ENCODE measurements around the gene TM2D3.

TM2D3 gene

GRCh38 chr15:101620671-101621070 lies 31.5 kb downstream of the TM2D3 start:
- no peak for DNase-seq

- DNase-seq: no peak
Measured at GRCh38 chr15:101619615-101619865, 32.6 kb downstream of the TM2D3 start.

- DNase-seq: no peak
Measured at GRCh38 chr15:101618851-101619614, 33.1 kb downstream of the TM2D3 start.

DNA sequence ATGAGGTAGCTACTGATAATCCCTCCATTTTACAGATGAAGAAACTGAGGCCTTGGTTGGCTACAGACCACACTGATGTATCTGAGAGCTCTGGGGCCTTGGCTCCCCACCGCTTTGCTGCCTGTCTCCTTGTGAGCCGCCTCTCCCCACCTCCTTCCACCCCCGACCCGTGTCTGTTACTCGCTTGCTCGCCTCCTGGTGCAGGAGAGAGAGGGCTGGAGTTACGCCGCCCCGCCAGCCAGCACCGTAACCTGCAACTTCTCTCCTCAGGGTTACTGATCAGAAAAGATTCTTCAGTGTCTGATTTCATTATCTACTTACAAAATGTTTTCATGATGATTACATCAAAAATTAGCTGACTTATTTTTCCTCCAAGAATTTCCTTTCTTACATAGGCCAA lies 34.1 kb downstream of the TM2D3 start:
- DNase-seq: no peak

DNA sequence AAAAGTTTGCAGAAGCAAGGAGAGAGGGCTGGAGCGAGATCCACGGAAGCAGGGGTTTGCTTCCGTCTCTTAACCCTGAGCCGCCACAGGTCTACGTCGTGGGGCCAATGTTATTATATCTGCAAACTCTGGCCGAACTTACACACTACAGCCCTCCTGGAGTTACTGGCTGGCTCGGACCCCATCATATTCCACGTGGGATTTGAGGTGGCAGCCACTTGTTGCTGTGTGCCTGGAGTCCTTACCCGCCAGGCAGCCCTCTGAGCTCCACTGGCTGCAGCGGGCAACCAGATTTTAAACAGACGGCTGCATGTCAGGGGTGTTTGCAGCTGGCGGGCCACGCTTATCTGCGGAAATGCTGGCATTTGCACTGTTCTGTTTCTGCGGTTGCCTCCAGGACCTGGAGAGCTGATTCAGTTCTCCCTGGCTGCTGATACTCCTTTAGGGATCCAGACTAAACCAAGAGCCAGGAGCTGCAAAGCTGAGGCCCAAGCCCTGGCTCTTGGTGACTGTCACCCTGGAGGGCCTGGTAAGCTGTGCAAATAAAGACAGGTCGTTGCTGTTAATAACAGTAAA lies 34.7 kb downstream of the TM2D3 start:
- no peak for DNase-seq

- DNase-seq: peak in 1 of 3 donors; percentile 8
Measured at GRCh38 chr15:101615986-101616848, 36.0 kb downstream of the TM2D3 start.

GRCh38 chr15:101615414-101615985 lies 36.7 kb downstream of the TM2D3 start:
- DNase-seq: no peak

DNA sequence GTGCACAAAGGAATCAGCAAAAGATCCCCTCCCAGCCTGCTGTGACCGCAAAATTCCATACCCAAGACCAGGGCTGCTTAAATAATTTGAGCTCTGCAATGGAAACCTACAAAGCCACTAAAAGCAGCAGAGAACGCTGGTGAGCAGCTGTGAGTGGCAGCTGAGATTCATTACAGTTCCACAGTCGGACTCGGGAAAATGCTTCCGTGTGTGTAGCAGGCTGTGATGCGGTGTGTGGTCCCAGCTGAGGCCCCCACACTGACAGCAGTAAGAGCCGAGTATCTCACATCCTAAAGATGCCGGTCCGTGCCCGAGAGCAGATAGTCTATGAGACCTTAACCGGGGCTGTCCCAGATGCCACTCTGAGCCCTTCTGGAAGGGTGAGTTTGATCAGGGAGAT lies 37.4 kb downstream of the TM2D3 start:
- no peak for DNase-seq

- DNase-seq: no peak
Measured at GRCh38 chr15:101614001-101614585, 38.1 kb downstream of the TM2D3 start.

DNA sequence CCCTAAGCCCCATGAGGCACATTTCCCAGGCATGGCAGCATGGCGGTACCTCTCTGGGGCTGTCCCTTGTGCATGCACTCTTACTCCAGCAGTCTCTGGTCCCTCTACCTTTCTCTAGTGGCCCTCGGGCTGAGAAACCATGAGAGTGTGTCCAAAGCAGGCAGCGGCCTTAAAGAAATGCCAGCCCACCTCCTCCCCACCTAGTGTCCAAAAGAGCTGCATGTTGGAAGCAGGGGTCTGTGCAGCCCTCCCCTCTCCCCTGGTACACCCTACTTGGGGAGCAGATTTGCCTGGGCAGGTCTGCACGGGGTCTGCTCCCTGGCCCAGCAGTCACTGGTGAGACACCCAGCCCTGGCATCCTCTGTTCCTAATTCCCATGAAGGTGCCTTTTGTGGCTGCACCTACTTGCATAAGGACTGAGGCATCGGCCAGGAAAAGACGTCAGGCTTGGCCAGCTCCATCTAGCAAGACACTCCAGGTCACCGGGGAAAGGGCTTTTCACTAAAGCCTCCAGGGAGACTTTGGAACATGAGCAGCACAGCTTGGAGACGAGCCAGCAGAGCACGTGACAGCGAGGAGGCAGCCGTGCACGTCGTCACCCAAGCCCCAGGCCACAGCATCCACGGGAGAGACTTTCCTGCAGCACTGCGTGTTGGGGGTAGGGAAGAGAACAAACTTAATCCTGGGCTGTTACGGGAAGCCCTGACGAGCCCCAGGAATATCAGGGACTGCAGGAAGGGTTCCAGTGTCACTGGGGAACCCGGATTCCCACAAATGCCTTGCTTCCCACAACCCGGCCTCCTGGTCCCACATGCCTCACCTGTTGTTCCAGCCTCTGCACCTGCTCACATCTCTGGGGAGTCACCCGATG lies 38.8 kb downstream of the TM2D3 start:
- no peak for DNase-seq

DNA sequence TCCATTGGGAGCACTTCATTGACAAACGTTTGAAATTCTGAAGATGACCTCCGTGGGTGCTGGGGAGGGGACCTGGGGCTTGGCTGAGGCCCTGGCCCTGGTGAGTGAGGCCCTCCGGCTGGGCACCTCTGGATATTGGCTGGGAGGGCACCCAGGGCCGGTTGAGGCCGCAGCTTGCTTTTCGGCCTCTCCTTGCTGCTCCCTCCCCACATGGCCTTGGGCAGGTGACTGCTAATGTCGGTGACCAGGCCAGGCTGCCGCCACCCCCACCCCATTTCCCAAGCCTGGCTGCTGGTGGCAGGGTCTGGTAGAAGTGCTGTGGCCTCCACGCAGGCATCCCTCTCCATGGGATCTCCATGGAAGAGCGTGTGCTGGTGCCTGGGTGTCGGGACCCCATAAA lies 39.5 kb downstream of the TM2D3 start:
- DNase-seq: no peak

- DNase-seq: no peak
Measured at GRCh38 chr15:101611580-101612299, 40.4 kb downstream of the TM2D3 start.

GRCh38 chr15:101611007-101611406 lies 41.2 kb downstream of the TM2D3 start:
- no peak for DNase-seq

GRCh38 chr15:101610611-101611000 lies 41.6 kb downstream of the TM2D3 start:
- no peak for DNase-seq

DNA sequence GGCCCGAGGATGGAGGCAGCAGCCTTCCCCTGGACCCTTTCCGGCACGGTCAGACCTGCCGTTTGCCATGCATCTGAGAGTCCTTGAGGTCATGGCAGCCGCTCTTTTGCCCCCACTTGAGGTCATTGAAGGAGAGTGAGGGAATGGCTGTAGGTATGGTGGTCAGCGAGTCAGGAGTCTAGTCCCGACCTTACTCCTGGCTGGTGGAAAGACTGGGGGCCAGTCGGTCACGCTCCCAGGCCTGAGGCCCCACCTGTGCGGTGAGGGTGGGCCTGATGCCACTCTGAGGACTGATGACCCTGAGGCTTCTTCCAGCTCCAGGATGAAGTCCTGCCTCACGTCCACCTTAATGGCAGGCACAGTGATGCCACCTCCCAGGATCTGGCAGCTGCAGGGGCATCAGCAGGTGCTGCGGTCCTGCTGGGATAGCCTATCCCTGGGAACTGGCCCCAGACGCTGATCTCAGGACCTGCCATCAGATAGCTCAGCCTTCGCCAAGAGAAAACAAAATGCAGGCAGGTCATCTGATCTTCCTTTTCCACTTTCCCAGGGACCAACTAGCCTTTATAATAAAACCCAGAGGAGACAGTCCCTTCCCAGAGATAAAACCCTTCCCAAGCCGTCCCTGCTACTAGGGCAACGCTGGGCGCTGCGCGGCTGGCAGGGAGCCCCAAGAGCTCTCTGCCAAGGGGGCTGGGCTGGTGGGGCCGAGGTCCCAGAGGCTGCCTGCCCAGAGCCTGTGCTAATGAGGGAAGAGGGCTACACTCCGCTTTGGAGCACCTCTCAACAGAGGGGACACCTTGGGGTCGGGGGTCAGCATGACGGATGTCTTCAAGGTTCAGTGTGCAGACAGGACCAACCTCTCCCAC lies 42.2 kb downstream of the TM2D3 start:
- no peak for DNase-seq

- no peak for DNase-seq
Measured at GRCh38 chr15:101608201-101608600, 44.0 kb downstream of the TM2D3 start.

DNA sequence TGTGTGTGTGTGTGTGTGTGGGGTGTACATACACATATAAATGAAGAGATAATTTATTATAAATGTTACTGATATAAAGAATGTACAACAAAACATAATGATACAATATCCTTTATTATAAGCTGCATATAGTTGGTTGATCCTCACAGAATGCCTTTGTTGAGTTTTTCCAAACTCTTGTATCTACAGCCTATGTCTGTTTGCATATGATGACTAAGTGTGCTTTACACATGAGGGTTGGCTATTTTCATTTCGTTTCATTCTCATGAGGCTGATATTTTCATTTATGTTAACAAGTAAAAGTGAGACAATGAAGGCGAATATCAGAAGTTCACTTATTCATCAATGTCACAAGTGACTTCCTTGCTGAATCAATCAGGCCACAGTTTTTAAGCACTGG lies 45.1 kb downstream of the TM2D3 start:
- no peak for DNase-seq

DNA sequence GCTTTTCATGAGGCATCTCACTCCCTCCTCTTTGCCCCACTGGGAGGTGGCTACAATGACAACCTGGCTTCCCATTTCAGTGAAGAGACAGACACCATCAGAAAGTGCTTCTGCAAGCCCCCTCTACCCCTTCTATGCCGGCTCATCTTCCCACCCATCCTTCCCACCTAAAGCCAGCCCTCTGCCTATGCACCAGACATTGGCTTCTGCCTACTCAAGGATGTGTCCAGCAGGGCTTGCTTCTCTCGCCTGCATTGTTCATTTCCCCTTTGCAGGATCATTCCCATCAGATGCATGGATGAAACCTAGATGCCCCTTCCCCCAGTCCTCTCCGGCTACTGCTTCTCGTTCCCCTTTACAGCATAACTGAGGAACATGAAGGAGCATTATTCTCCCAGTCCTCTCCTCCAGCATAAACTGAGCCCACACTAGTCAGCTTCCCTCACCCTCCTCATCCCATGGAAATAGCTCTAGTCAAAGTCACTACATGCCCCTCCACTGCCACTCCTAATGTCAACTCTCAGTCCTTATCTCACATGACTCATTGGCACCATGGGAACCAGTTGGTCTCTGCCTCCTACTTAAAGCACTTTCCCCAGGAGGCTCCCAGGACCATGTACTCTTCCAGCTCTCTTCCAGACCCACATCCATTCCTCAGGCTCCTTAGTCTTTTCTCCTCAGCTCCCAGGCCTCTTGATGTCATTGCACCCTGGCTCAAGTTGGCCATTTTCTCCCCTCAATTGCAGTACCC lies 47.9 kb downstream of the TM2D3 start:
- no peak for DNase-seq

GRCh38 chr15:101602801-101603200 lies 49.4 kb downstream of the TM2D3 start:
- no peak for DNase-seq

DNA sequence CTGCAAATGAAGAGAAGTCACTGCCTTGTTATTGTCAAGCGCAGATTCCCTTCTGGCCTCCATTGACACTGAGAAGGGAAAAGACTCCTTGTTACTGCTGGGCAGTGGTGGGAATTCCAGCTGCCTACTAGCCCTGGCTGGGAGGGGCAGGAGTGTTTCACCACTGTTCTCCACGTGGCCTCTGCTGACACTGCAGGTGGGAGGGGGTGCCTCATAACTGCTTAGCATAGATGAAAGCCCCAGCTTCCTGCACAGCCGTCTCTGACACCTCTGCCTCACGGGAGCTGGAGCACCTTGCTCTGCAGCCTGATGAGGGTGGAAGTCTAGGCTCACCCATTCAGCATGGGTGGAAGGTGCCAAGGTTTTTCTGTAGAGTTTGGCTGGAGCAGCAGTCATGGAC lies 52.1 kb downstream of the TM2D3 start:
- peak in 2 of 3 donors; percentile 21 to 54 for DNase-seq

Measured in suppressor macrophage treated with lipopolysaccharide for 1 hour (primary cell).